ENCODE results near the gene ZNF391.

The ZNF391 gene

GRCh38 chr6:27406085-27406484 is 17.5 kb downstream of the ZNF391 start:
- Histone ChIP-seq H3K27me3 (ENCODE audit: insufficient read depth, poor library complexity, severe bottlenecking) (no peaks in the 10 kb centered on the region), H3K27ac (replicated peaks) (no peak overlapping the region), H3K4me3 (replicated peaks; ENCODE audit: insufficient read depth, low read length) (no peak overlapping the region)
- DNase-seq (ENCODE audit: low read depth in 1 of 2, low spot score in 1 of 2): no peak
- TF ChIP-seq POLR2AphosphoS5 (IDR thresholded peaks at IDR 0.05; ENCODE audit: low read depth): no peak
- TF ChIP-seq REST (IDR thresholded peaks at IDR 0.05; ENCODE audit: insufficient replicate concordance, low read depth): no peak
- TF ChIP-seq CTCF (IDR thresholded peaks at IDR 0.05; ENCODE audit: insufficient read depth, low read length): no peak
- no peak for TF ChIP-seq GABPA (IDR thresholded peaks at IDR 0.05; ENCODE audit: low read depth)
- no peak for TF ChIP-seq SPI1 (IDR thresholded peaks at IDR 0.05; ENCODE audit: borderline replicate concordance, low read depth)

GRCh38 chr6:27407153-27407814 is 18.7 kb downstream of the ZNF391 start:
- H3K27me3 ChIP-seq (ENCODE audit: insufficient read depth, poor library complexity, severe bottlenecking): no peaks in the 10 kb centered on the region
- no peak for DNase-seq (ENCODE audit: low read depth in 1 of 2, low spot score in 1 of 2)
- no peak overlapping the region for H3K4me3 ChIP-seq (replicated peaks; ENCODE audit: insufficient read depth, low read length)
- TF ChIP-seq GABPA (IDR thresholded peaks at IDR 0.05; ENCODE audit: low read depth): no peak
- TF ChIP-seq CTCF (IDR thresholded peaks at IDR 0.05; ENCODE audit: insufficient read depth, low read length): no peak
- no peak for TF ChIP-seq SPI1 (IDR thresholded peaks at IDR 0.05; ENCODE audit: borderline replicate concordance, low read depth)
- no peak for TF ChIP-seq REST (IDR thresholded peaks at IDR 0.05; ENCODE audit: insufficient replicate concordance, low read depth)
- TF ChIP-seq POLR2AphosphoS5 (IDR thresholded peaks at IDR 0.05; ENCODE audit: low read depth): no peak
- no peak overlapping the region for H3K27ac ChIP-seq (replicated peaks)

- Histone ChIP-seq H3K27me3 (ENCODE audit: insufficient read depth, poor library complexity, severe bottlenecking) (no peaks in the 10 kb centered on the region), H3K4me3 (replicated peaks; ENCODE audit: insufficient read depth, low read length) (no peak overlapping the region), H3K27ac (replicated peaks) (no peak overlapping the region)
- TF ChIP-seq SPI1 (IDR thresholded peaks at IDR 0.05; ENCODE audit: borderline replicate concordance, low read depth) (no peak), POLR2AphosphoS5 (IDR thresholded peaks at IDR 0.05; ENCODE audit: low read depth) (no peak), GABPA (IDR thresholded peaks at IDR 0.05; ENCODE audit: low read depth) (no peak), CTCF (IDR thresholded peaks at IDR 0.05; ENCODE audit: insufficient read depth, low read length) (no peak), REST (IDR thresholded peaks at IDR 0.05; ENCODE audit: insufficient replicate concordance, low read depth) (no peak)
- no peak for DNase-seq (ENCODE audit: low read depth in 1 of 2, low spot score in 1 of 2)
These were observed 25.7 kb downstream of the ZNF391 start for GRCh38 chr6:27414300-27414699.
